Keratinocyte (primary cell): ENCODE data around the gene DUSP16.

Source experiments
- CTCF ChIP-seq, 3 experiments: IDR thresholded peaks in 1 of 3; conservative IDR thresholded peaks in 1 of 3; optimal IDR thresholded peaks in 1 of 3; 2 replicates in 2 of 3; 3 replicates in 1 of 3; pipeline versions ENCODE3 to v1.5.1; 2011; ENCODE audit warnings: low read length in 3 of 3, mild to moderate bottlenecking in 3 of 3, moderate library complexity in 2 of 3, control low read depth in 1 of 3, inconsistent platforms in 1 of 3; ENCODE audit not compliant: insufficient read depth in 2 of 3; ENCODE audit errors: extremely low read depth in 1 of 3
- EZH2 ChIP-seq: IDR thresholded peaks from one replicate; pipeline ENCODE4 v1.6.1; 2012; ENCODE audit warnings: inconsistent platforms, mild to moderate bottlenecking, low read length, moderate library complexity

DNA sequence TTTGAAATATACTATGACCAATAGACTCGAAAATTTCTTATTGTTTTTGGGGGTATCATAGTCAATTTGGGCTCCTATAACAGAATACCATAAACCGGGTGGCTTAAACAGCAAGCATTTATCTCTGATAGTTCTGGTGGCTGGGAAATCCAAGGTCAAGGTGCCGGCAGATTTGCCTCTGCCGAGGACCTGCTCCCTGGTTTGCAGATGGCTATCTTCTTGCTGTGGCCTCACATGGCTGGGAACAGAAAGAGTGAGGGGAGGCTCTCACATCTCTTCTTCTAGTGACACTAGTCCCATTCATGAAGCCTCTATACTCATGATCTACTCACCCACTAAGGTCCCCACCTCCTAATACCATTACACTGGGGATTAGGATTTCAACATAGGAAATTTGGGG is 135.1 kb downstream of the DUSP16 start:
- no peak for TF ChIP-seq CTCF (optimal IDR thresholded peaks at IDR 0.05 in 1 of 3, IDR thresholded peaks at IDR 0.05 in 1 of 3, conservative IDR thresholded peaks at IDR 0.05 in 1 of 3; ENCODE audit: extremely low read depth in 1 of 3, insufficient read depth in 2 of 3, low read length in 3 of 3)
- no peak for TF ChIP-seq EZH2
